KBM-7 (cell line): ENCODE measurements around the gene BNC2.

Experiments used
- DNase-seq: peaks from one replicate; pipeline ENCODE4 v3.0.0-alpha.2; 2015
- in situ Hi-C: fragments of 300-500 bp; cut with MboI; formaldehyde crosslinking; loops from 2 replicates; pipeline ENCODE4 v1.14.3; 2020; ENCODE audit warnings: low sequenced_read_pairs, low pct_unique_long_range_greater_than_20kb, mixed read lengths

Gene BNC2

DNA sequence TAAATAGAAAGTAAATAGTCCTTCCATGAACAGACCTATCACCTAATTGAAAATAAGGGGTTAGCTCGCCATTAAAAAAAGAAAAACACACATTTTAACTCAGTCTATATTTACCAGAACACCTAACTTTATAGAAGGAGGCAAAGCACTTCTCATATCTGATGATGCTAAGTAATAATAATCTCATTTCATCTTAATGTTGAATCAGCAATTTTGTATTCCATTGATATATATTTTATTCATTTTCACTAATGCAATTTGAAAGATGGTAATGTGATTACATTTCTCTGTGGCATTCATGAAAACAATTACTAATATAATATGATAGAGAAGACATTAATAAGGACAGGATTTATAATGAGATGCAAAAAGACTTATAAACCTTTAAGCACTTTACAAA lies 276.7 kb downstream of the BNC2 start:
- DNase-seq, result no peak
- in situ Hi-C loops, result no loop called here

DNA sequence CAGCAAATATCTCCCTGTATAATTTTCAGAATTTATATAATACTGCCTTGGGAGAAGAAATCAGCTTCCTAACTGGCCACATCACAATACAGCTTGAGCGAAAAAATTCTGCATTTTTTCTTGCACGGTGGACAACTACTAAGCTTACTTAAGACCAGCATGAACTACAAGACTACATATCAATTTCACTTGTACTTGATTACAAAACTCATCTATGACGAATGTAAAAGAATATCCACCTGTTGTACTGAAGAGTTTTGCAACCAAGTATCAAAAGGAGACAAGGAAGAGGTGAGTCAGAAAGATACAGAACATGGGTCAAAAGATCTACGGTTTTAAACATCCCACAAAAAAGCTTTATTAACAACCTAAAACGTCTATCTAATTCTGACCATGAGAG lies 279.4 kb downstream of the BNC2 start:
- in situ Hi-C loops, result no loop called here
- no peak for DNase-seq

DNA sequence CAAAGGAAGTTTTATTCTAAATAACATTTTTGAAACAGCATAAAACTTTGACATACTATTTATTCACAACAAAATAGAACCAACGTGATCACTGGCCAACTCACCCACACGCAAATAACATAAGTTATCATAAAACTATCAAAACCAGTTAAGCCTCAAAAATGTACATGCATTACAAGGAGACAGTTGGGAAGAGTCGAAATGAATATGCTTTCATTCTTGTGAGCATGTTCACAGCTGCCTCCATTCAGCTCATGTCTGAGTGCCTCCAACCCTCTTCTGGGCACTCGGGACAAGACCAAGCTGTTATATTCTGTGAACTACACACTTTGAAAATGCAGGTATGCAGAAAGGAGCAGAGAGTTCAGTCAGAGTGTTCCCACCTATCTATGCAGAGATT lies 284.9 kb downstream of the BNC2 start:
- no peak for DNase-seq
- in situ Hi-C loops, result no loop called here

DNA sequence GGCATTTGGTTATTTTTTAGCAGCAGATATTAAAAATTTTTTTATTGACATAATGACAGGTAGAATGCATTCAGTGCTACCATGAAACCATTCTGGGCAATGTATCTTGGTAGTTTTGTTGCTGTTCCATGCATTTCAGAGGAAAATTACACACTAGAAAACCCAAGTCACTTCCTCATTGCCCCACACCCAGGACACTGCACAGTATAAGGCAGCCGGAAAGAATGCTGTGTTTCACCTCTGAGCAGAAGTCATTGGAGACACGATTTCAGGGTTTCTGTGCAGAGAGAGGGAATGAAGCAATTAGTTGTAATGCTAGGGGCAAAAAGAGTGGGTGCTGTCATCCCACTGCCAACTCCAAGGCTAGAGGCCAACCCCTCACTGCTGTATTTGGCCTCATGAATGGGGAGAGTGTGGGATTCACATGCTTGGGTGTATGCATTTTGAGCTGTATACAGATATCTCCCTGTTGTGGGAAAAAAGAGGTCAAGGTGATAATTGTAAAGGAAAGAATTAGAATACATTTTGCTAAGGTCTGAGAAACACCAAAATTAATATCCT lies 290.5 kb downstream of the BNC2 start:
- in situ Hi-C loops, result no loop called here
- DNase-seq, result no peak

DNA sequence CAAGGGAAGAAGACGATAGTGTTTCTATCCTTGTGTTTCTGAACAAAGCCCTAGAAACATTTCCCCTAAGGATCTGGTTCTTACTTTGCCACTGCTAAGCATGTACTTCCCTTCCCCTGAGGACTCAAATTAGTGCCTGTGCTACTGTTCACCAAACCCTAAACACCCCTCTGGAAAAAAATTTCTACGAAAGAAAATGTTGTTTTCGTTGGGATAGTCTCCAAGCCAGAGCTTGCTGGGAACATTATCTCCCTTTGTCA lies 294.6 kb downstream of the BNC2 start:
- in situ Hi-C loops, result no loop called here

DNA sequence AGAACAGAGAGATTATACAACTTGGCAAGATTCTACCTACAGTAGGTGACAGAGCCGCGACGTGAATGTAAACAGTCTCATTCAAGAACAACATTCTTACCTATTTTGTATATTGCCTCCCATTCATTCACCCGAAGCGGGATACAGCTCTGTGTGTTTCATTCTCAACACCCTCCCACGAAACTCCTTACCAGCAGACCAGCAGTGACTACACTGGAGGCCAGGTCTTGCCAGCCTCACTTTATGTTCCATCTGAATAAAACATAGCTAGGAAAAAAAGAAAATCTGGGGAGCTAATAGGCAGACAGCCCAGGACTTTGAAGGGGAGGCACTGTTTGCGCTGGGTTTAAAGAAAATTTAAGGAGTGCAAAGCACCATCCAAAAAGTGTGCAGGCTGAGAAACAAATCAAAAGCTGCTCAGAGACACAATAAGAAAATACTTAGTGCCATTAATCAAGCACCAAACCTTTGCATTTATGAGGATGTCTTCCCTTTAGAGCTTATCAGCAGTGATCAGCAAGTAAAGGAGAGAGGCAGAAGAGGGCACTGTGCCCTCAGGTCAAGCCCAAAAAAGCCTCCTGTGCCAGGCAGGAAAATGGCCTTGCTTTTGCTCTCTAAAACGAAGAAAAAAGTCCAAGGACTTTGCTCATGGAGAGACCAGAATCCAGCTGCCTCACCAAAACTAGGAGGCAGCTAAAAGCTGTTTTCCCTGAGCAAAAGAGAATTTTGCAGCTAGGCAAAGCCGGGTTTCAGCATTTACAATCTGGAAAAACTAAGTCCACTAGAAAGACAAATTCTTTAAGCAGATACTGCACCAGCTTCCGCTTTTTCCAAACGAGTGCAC lies 295.1 kb downstream of the BNC2 start:
- in situ Hi-C loops, result no loop called here

More for the DNA sequence above, 294.6 kb downstream of the BNC2 start:
- DNase-seq, result no peak

DNA sequence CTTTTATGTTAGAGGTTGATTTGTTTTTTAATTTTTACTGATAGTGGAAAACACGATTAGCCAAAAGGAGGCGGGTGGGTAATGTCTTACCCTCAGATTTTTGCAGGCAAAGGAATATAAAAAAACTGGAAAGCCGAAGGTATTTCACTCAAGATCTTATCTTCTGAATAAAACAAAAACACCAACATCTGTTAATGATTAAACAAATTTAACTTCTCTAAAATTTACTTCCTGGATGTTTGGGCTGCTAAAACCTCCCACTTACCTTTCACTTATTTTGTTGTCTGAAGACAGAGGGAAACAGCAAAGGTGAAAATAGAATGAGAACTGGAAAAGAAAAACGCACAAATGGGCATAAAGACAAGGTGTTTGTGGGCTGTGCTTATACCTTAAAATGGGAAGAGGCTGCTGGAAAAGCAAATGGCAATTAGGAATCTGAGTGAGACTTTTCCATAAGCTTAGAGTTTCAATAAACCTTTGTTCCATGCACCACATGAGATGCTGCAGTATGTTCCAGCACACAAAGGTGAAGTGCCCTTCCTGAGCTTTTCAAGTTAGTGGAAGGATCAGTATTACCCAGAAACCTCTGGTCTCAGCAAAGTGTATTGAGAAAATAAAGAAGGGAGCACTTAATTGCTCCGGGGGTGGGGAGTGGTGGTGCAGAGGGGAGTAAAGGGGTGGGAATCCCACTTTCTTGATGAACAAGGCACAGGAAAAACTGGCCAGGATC lies 298.3 kb downstream of the BNC2 start:
- DNase-seq, result no peak
- in situ Hi-C loops, result no loop called here

More for the DNA sequence above, 295.1 kb downstream of the BNC2 start:
- DNase-seq, result no peak

DNA sequence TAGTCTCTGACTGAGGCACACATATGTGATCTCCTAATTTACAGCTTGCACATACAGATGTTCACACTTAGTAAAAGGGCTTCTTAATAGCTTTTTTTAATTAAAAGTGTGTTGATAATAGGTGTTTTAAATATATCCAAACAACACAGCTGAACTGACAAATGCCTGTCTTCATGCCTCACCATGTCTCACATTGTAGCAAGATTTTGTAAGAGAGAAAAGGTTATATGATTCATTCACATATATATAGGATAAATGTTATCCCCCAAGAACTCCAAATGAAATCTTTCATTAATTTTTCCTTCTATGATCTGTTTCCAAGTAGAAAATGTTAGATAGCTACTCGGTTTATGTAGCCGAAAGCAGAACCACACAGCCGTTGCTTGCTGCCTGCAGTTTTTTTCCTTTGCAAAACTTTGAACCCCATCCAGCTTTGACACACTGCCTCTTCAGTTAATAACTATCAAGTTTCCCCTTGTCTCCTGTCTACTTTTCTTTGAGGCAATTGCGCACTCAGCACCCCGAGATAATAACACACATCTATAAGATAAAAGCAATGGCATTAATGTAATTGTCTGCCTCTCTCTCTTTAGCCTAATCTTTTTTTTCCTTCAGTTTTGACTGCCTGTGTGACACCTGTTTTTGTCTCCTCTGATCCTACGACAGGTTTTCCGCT lies 299.2 kb downstream of the BNC2 start:
- no peak for DNase-seq
- in situ Hi-C loops, result no loop called here

DNA sequence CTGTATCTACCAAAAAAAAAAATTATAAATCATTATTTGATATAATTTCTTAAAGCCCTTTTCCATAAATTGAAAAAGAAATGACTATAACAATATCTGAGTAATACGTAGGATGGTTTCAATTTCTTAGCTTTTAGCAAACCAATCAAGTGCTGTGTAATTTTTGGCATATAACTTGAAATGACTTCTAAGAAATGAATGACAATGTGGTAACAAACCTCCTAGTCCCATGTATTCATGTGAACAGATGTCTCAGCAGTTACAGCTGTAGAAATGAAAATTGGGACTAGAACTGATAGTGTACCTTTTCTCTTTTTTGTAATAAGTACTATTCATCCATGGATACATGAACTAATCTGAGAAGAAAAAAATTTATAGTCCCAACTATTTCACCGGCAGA lies 307.0 kb downstream of the BNC2 start:
- DNase-seq, result no peak
- in situ Hi-C loops, result no loop called here

DNA sequence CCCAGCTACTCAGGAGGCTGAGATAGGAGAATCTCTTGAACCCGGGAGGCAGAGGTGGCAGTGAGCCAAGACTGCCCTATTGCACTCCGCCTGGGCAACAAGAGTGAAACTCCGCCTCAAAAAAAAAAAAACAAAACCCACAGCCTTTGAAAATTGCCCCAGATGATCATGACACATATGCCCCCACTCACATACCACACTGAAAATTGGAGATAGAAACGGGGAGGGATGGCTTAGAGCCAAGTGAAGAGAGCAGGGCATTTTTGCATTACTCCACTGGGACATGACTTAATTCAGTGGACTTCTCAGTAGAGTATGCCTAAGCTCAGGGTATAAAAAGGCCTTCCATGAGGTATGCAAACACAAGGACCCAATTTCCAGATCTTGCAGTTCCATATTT lies 309.3 kb downstream of the BNC2 start:
- no peak for DNase-seq
- in situ Hi-C loops, result no loop called here

DNA sequence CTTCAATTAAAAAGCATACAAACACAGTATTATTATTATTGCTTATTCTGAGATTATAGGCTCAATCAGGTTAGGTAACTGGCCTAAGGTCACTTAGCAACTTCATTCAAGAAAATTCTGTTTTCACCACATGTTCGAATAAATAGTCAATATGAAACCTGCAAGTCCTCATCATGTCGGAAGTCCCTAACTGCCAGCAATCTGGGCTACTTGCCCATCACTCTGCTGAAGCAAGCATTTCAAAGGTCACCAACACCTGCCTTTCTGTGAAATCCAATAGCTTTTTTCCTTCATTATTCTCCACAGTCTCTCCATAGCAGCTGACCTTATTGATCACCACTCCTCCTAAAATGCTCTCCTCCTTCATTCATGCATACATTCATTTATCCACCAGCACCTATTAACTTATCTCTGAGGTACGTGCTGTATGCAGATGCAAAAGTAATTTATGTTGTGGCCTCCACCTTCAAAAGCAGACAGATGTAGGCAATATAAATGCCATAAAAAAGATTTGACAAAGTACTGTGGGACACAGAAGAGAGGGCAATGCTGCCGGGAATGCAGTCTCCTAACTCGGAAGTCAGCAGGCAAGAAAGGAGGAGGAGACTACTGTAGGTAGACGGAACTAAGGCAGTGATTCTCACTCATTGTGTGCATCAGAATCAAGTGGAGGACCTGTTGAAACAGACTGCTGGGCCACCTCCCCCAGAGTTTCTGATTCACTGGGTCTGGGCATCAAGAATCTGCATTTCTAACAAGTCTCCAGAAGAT lies 310.9 kb downstream of the BNC2 start:
- DNase-seq, result no peak
- in situ Hi-C loops, result no loop called here

DNA sequence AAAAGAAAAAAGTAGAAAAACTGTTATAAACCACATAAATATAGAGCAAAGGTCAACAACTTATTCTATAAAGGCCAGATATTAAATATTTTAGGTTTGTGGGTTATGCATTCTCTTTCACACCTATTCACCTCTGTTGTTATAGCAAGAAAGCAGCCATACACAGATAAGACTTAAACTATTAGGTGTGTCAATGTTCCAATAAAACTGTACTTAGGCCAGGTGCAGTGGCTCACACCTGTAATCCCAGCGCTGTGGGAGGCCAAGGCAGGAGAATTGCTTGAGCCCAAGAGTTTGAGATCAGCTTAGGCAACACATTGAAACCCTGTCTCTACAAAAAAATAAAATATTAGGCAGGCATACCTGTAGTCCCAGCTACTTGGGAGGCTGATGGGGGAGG lies 314.7 kb downstream of the BNC2 start:
- no peak for DNase-seq
- in situ Hi-C loops, result no loop called here

DNA sequence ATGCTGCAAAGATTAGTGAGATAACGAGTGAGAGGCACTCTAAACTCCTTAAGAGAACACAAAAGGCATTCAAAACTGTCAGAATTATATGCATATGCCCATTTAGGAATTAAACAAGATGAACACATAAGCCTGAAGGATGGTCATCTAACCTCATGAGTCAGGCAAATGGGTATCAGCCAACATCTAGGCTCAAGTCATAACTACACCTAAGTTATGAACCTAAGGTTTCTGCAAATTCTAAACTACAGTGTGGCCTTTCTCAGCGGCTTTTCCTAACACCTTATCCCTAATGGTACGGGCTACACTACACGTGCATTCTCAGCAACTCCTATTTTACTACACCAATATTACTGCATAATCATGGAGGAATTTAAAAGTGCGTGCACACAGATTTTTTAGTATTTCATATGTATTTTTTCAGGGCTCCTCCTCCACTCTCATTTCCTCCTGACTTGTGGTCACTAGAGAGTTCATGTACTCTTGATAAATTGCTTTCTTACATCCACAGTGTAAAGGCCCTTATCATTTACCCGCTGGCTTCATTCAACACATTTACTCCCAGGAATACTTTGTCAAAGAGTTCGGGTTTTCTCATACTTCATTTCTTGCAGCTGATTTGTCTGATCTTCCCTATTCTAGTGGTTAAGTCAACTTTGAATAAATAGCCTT lies 316.5 kb downstream of the BNC2 start:
- in situ Hi-C loops, result no loop called here
- no peak for DNase-seq

DNA sequence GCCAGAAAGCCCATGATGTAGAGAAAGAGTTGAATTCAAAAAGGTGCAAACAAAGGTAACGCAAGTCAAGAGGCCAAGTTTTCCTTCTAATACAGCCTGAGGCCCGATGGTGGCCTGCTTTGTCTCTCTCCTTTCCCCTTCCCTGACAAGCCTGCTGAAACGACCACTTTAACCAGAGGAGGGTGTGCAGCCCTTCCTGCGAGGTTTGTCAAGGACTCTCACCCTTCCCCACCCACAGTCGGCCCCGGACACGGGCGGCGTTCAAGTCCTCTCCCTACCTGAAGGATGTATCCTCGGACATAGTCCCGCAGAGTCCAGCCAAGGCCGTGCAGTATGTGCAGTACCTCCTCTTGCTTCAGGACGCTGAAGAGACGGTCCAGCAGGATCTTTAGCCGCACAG lies 318.2 kb downstream of the BNC2 start:
- in situ Hi-C loops, result no loop called here

DNA sequence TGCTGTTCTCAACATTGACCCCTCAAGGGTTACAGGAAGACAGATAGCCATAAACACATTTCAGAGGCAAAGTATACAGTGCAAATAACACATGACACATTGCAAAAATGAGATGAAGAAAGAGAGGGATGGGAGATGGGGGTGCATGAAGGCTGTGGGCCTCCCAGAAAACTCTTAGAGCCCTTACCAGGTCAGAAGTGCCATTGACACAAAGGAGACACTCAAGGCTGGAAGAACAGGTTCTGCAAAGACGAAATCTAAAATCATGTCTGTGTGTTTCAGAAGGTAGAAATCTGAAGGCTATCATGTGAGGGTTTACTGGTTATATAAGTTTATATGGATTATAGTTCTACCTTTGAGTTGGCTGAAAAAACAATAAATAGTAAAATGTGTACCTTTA lies 318.8 kb downstream of the BNC2 start:
- DNase-seq, result no peak
- in situ Hi-C loops, result no loop called here

More for the DNA sequence above, 318.2 kb downstream of the BNC2 start:
- DNase-seq, result no peak

DNA sequence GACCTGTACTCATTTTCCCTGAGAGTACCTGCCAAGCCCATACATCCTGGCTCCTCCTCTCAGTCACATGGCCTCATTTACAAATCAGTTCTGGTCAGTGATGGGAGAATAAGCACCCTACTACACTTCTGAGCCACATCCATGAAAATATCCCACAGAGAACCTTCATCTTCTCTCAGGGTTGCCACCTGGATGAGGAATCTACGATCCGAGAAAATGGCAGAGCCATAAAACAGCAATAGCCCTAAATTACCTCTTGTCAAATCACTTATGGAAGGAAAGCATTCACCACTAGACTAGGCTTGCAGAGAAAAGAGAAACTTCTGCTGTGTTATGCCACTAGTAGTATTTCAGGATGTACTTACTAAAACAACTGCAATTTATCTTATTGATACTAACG lies 324.8 kb downstream of the BNC2 start:
- no peak for DNase-seq
- in situ Hi-C loops, result no loop called here

DNA sequence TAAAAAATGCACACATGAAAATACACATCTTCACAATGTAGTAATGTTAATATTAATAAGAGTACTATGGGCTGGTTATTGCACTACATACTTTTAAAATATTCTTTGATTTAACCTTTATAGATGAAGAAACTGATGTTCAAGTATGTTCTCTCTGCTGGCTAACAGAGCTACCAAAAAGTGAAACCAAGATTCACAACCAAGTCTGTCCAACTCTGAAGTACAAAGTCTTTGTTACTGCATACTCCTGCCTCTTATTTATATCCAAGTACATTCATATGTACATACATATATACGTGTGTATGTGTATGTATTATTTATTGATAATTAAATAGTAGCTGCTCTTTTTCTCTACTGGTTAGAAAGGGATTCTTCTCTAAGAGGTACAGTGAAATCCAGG lies 325.6 kb downstream of the BNC2 start:
- in situ Hi-C loops, result no loop called here
- DNase-seq, result no peak

DNA sequence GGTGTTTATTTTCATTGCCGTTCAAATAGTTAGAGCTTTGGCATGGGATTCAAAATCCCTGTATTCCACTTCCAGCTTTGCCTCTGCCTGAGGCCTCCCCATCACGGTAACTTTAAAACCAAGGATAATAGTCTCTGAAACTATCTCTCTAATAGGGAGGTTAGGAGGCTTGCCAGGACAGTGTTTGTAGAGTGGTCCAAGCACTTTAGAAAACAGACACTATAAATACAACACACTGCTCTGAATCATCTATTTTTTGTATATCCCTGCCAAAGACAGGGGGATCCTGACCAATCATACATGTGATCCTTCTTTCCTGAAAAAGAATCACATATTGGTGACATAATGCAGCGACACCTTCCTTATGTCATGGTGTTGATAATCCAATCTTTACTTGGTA lies 326.8 kb downstream of the BNC2 start:
- no peak for DNase-seq
- in situ Hi-C loops, result no loop called here

DNA sequence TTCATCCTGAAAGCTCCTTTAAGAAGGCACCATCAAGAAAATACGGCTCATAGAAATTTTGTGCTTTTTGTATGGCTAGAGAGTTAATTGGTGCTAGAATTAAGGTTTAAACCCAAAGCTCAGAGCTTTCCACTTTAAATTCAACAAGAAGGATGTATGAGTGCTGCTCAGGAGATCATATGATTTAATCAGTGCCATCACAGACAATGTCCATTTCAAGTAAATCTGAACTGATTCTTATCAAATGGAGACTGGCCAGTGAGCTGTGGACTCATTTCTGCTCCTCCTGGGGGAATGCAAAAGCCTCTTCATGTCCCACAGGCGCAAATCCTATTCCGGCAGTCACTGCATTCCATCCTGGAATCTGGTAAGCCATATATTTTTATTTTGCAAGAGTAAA lies 327.2 kb downstream of the BNC2 start:
- no peak for DNase-seq
- in situ Hi-C loops, result no loop called here
